ENCODE data around the gene GRK2.
A peak's percentile ranks its signal among the peaks of the same experiment; 100 is the strongest.

Gene GRK2

DNA sequence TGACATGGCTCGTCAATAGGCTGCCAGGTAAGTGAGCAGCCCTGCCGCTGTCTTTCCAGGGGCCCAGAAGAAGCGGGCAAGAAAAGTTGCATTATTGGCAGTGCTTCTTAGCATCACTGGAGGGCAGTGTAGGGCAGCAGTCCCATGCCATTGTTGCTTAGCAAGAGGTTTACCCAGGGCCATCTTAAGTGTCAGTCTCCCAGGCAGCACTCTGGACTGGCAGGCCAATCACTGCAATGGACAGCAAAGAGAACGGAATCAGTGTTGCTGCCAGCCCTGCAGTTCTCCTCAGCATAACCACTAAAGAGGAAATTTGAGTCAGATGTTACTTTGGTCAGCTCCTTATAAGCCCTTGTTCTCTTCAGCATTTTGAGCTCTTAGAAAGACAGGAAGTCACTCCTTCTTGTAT is 13.4 kb upstream of the GRK2 start:
- Histone ChIP-seq H3K27ac (peak overlapping the region in 15 of 21 experiments; percentile 36 to 77 (median 67)), H3K4me3 (no peak overlapping the region)

DNA sequence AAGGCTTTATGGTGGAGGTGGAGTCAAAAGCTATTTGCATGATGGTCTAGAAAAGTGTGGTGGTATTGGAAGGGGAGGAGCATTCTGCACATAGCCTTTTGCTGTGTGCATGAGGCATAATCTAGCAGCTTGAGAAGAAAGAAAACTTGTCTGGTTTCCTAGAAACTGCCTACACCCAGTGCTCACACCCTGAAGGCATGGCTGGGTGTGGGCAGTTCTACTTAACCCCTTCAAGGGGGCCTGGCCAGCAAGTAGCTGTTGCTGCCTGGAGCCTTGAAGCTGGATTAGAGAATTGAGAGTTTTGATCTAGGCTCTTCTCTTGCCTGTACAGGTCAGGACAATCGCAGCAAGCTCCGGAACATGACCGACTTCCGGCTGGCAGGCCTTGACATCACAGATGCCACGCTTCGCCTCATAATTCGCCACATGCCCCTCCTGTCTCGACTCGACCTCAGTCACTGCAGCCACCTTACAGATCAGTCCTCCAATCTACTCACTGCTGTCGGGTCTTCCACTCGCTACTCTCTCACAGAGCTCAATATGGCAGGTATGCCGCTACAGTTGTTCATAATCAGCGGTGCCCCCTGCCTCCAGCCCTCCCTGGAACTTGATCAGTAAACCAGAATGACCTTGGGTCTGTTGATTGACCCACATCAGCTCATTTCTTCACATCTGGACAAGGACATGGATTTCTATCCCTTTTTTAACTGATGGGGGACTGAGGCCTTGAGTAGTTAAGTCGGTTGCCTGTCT is 12.2 kb upstream of the GRK2 start:
- peak overlapping the region in 15 of 21 experiments; percentile 5 to 77 (median 60) for H3K27ac ChIP-seq

DNA sequence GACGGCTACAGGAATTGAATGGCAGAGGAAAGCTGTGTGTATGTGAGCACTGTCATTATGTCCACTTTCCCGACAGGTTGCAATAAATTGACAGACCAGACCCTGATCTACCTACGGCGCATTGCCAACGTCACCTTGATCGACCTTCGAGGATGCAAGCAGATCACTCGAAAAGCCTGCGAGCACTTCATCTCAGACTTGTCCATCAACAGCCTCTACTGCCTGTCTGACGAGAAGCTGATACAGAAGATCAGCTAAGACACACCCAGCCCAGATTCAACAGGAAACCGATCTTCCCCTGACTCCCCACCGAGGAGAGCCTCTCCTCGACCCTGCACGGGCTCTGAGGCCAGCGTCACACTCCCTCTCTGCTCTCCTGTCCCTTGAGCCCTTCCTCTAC is 11.5 kb upstream of the GRK2 start:
- H3K27ac ChIP-seq = peak overlapping the region in 9 of 21 experiments; percentile 37 to 77 (median 60)
- H3K4me3 ChIP-seq = no peak overlapping the region

More for the DNA sequence above, 12.2 kb upstream of the GRK2 start:
- H3K4me3 ChIP-seq = no peak overlapping the region

GRCh38 chr11:67255353-67255752 is 10.9 kb upstream of the GRK2 start:
- Histone ChIP-seq H3K27ac (peak overlapping the region in 7 of 21 experiments; percentile 2 to 77 (median 47)), H3K4me3 (no peak overlapping the region)

DNA sequence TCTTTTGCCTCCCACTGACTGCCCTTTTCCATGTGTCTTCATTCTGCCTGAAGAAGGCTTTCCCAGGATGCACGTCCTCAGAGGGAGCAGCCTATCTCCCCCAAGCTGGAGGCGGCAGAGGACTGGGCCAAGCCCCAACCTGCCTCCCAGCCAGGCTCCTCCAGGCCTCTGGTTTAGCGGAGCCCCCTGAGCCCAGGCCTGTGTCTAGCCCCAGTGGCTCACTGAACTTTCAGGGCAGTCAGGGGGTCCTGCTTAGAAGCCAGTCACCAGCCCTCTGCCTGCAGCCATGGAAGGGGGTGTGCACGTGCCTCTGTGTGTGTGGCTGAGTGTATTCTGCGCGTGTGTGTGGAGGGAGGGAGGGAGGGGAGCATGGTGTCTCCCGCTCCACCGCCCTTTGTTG is 10.4 kb upstream of the GRK2 start:
- H3K27ac ChIP-seq = peak overlapping the region in 5 of 21 experiments; percentile 2 to 77 (median 47)
- no peak overlapping the region for H3K4me3 ChIP-seq

DNA sequence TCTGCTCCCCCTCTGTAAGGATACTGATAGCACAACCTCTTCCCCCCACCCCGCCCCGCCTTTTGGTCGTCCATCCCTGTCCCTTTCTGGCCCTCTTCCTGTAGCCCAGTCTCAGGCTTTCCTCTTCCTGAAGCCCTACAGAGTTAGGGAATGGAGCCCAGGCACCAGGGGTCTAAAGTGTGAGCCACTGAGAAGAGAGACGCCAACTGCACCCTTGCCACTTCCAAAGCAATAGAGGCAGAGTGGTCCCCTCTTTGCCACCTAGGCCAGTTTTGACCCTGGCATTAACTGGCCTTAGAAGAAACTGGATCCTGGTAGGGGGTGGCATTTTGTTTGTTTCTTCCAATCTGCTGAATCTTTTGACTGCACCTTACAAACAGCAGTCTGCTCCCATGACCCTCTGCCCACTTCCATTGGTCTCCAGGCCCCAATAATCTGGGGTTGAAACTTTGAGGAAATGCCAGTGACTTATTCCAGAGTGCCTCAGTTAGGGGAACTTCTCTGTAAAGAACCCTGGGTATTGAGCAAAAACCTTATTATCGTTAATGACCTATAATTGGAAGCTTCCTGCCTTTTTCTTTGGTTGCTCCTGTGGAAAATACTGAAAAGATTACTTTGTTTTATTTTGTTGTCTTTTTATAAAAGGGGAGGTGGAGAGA is 9.7 kb upstream of the GRK2 start:
- H3K4me3 ChIP-seq = no peak overlapping the region
- peak overlapping the region in 1 of 21 experiments; percentile 43 for H3K27ac ChIP-seq

- Histone ChIP-seq H3K4me3 (no peak overlapping the region), H3K27ac (no peak overlapping the region)
Observed at GRCh38 chr11:67260406-67260805, 5.9 kb upstream of the GRK2 start.

DNA sequence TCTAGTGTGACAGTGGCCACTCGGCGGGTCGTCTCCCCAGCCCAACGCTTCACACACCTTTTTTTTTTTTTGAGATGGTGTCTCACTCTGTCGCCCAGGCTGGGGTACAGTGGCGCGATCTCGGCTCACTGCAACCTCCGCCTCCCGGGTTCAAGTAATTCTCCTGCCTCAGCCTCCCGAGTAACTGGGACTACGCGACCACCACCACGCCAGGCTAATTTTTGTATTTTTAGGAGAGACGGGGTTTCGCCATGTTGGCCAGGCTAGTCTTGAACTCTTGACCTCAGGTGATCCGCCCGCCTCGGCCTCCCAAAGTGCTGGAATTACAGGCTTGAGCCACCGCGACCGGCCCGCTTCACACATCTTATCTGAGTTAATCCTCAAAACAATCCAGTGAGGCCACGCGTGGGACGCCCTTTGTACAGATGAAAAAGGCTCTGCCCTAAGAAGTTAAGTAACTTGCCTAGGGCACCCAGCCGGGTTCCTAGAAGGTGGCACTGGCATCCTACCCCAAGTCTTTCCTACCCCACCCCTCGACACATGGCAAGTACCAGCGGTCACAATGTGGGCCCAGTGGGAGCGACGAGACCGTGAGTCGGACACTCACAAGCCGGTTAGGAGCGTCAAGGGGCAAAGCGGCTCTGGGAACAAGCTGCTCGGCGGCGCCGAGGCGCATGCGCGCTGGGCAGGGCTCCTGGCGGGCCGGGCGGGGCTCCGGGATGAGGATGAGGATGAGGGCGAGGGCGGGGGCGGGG is 5.2 kb upstream of the GRK2 start:
- Histone ChIP-seq H3K27ac (peak overlapping the region in 7 of 21 experiments; percentile 26 to 66 (median 35)), H3K4me3 (peak overlapping the region in 4 of 7 experiments; percentile 4 to 20 (median 15))

DNA sequence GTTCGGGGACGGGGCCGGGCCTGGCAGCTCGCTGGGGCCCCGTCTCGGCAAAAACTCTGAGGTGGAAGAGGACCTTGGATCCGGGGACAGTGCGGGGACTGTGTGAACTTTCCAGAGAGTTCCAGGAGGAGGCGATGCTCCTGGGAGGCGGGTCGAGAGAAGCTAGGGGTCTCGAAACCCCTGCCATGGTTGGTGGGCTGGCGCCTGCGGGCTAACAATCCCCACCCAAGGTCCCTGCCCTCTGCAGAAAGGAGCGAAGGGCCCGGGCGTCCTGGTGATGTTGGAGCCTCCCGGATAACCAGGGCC is 4.7 kb upstream of the GRK2 start:
- peak overlapping the region in 4 of 7 experiments; percentile 4 to 20 (median 15) for H3K4me3 ChIP-seq
- peak overlapping the region in 8 of 21 experiments; percentile 26 to 83 (median 36) for H3K27ac ChIP-seq

DNA sequence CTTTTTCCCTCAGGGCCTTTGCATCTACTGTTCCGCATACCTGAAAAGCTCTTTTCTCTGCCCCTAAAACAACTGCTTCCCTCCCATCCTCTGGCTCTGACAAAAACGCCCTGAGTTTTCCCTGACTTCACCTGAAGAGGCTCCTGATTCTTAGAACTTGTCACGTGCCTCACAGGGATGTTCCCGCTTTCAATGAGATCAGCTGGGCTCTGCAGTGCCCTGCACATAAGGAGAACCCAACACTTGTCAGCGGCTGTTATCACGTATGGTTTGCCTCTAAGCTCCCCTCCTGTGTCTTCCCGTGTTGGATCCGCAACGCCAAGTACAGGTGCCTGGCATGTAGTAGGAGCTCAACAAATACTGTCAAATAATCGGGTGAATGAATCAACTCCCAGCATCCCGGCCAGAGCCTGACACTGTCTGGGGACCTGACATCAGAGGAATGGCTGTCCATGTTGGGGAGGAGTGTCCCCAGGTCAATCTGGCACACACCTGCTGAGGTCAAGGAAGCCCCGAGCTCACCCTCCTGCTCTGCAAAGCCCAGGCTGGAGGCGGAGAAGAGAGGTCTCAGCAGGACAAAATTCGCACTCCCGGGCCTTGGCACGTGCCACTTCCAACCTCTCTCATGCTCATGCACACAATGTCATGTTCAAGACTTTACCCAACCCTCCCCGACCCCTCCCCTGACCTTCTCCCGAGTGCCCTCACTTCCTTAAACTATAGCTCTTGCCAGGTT is 4.2 kb upstream of the GRK2 start:
- peak overlapping the region in 2 of 7 experiments; percentile 4 to 14 for H3K4me3 ChIP-seq
- H3K27ac ChIP-seq = peak overlapping the region in 13 of 21 experiments; percentile 26 to 89 (median 80)

- peak overlapping the region; percentile 33 to 89 (median 75) for H3K27ac ChIP-seq
- peak overlapping the region in 1 of 7 experiments; percentile 0 for H3K4me3 ChIP-seq
Observed at GRCh38 chr11:67262731-67263675, 3.3 kb upstream of the GRK2 start.

DNA sequence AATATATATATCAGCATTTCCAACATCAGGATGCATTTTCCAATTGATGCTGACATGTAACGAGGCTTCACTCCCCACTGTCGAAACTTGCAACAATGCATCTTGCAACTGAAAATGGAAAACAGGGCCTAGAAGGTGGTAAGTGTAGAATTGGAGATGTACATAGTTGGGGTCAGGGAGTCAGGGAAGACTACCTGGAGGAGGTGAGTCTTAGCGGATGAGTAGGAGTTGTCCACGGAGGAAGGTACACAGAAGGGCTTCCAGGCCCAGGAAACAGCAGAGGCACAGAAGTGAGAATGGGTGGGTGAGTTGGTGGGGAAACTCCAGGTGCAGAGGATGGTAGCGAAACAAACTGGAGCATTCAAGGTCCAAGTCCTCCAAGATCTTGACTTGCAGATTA is 2.0 kb upstream of the GRK2 start:
- Histone ChIP-seq H3K27ac (peak overlapping the region in 17 of 21 experiments; percentile 23 to 89 (median 76)), H3K4me3 (no peak overlapping the region)

DNA sequence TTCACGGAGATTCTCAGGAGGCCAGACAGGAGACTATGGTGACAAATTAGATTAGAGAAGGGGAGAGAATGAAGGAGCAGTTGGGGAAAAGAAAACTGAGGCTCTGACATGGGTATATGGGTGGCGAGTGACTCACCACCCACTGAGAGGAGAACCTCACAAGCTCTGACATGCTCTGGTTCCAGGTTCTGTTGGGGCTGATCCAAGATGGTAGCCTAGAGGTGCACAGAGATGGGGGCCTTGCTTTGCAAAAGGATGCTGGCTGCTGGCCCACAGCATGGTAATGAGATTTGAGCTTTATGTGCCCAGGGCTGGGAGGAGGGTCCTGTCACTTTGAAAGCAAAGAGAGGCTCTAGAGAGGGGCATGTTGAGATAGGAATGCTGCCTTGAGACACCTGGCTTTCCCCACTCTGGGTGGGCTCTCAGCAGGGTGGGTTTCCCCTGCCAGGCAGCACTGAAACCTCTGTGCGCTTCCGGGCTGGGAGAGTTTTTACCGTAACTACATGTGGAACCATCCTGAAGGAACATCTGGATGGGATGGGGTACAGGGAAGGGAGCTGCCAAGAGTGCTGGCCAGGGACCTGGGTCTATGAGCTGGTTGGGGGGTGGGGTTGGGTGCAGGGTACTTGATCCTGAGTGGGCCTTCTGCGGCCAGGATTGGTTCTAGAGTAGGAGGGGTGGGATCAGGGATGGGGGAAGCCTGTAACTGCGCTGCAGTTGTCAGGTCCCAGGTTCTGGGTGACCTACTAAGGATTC is 1.2 kb upstream of the GRK2 start:
- Histone ChIP-seq H3K27ac (peak overlapping the region in 16 of 21 experiments; percentile 14 to 89 (median 76)), H3K4me3 (no peak overlapping the region)

- Histone ChIP-seq H3K27ac (peak overlapping the region in 20 of 21 experiments; percentile 50 to 89 (median 74)), H3K4me3 (peak overlapping the region in 4 of 7 experiments; percentile 7 to 28 (median 13))
Observed at GRCh38 chr11:67265633-67266448, 432 bp upstream of the GRK2 start.

DNA sequence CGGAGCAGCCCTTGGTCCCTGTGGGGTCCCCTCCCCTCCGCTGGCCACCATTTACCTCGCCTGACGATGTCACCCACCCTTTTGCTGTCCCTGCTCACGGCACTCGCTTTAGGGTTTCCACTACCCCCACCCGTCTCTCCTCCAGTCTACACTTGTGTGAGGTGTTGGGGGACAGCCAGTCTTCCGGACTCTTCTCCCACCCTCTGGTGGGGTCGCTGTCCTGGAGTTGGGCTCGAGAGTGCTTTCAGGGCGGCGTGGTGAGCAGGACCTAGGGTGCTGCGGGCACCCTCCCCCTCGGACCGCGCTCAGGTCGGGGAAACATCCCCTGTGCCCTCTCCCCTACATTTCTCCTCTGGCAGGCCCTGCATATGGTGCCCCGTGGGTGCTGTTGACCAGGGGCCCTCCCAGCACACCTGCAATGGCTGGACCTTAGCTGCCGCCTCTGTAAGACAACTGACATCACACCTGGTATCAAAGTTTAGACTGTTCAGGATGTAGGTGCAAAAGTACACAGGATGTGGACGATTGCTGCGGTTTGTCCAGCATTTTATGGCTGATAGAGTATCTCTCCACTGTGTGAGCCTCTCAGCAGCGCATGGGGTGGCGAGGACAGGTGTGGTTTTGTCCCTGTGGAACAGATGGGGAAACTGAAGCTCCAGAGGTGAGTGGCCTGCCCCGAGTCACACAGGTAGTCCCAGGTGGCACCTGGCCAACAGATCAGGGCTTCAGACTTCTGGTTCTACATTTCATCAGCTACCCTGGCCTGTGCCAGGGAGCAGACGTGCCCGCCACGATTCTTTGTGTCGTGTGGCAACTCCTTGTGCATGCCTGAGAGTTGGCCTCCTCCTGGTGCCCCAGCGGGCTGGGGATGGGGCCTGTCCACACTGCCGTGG is 1.2 kb downstream of the GRK2 start:
- peak overlapping the region; percentile 89 to 99 (median 94) for H3K4me3 ChIP-seq
- H3K27ac ChIP-seq = peak overlapping the region; percentile 65 to 100 (median 97)
